ENCODE results near the gene PROSER1. TPM values are rescaled to one million over a fixed set of nuclear protein-coding genes. Genes with fewer than 3 reads are reported as not detected.

Gene PROSER1
- total and polyA plus RNA-seq, 4 donors, result 3.0 to 11.3 (median 7.3) TPM

- Histone ChIP-seq H3K4me3 (ENCODE audit: low read depth in 1 of 3, low read length in 3 of 3) (no peak overlapping the region), H3K9ac (ENCODE audit: low read depth in 1 of 2, low read length in 2 of 2) (no peak overlapping the region), H3K9me3 (ENCODE audit: control insufficient read depth in 4 of 4, low read length in 3 of 4) (no peaks in the 10 kb centered on the region), H3K4me1 (ENCODE audit: control insufficient read depth in 4 of 4, insufficient read depth in 4 of 4, low read length in 3 of 4) (no peaks in the 10 kb centered on the region), H3K27me3 (ENCODE audit: control insufficient read depth in 4 of 4, insufficient read depth in 4 of 4, low read length in 3 of 4) (peaks cover 0 to 4% (median 1%) of the 10 kb centered on the region in 4 donors), H3K27ac (ENCODE audit: low read depth in 1 of 2, low read length in 2 of 2) (no peak overlapping the region), H3K36me3 (ENCODE audit: control insufficient read depth in 4 of 4, insufficient read depth in 3 of 4, low read depth in 1 of 4, low read length in 3 of 4) (no peaks in the 10 kb centered on the region)
- 64% methylated on average over 2 of the region's 2 CpGs for whole genome bisulfite sequencing
- no peak for DNase-seq (ENCODE audit: low spot score)
- TF ChIP-seq FOXA2 (IDR thresholded peaks at IDR 0.05) (no peak), YY1 (IDR thresholded peaks at IDR 0.05) (no peak), REST (IDR thresholded peaks at IDR 0.05) (no peak), SP1 (IDR thresholded peaks at IDR 0.05) (no peak), FOXA1 (IDR thresholded peaks at IDR 0.05) (no peak), GABPA (IDR thresholded peaks at IDR 0.05 in 1 of 2, conservative IDR thresholded peaks at IDR 0.05 in 1 of 2) (no peak), HNF4G (IDR thresholded peaks at IDR 0.05) (no peak), MAX (IDR thresholded peaks at IDR 0.05) (no peak), ATF3 (IDR thresholded peaks at IDR 0.05) (no peak), NR2F2 (IDR thresholded peaks at IDR 0.05) (no peak), JUND (IDR thresholded peaks at IDR 0.05) (no peak), TAF1 (conservative IDR thresholded peaks at IDR 0.05) (no peak), RXRA (IDR thresholded peaks at IDR 0.05) (no peak), EGR1 (IDR thresholded peaks at IDR 0.05; ENCODE audit: low read depth in 2 of 2) (no peak), RAD21 (IDR thresholded peaks at IDR 0.05) (no peak), ZBTB33 (IDR thresholded peaks at IDR 0.05) (no peak), CTCF (IDR thresholded peaks at IDR 0.05; ENCODE audit: low read depth, low read length, missing input control) (no peak), HNF4A (conservative IDR thresholded peaks at IDR 0.05) (no peak)
Observed at GRCh38 chr13:38967446-38967845, 70.4 kb downstream of the PROSER1 start.

Measured in liver (tissue), 9 donors.